Measurements from ENCODE around the gene DRG2.

DNA sequence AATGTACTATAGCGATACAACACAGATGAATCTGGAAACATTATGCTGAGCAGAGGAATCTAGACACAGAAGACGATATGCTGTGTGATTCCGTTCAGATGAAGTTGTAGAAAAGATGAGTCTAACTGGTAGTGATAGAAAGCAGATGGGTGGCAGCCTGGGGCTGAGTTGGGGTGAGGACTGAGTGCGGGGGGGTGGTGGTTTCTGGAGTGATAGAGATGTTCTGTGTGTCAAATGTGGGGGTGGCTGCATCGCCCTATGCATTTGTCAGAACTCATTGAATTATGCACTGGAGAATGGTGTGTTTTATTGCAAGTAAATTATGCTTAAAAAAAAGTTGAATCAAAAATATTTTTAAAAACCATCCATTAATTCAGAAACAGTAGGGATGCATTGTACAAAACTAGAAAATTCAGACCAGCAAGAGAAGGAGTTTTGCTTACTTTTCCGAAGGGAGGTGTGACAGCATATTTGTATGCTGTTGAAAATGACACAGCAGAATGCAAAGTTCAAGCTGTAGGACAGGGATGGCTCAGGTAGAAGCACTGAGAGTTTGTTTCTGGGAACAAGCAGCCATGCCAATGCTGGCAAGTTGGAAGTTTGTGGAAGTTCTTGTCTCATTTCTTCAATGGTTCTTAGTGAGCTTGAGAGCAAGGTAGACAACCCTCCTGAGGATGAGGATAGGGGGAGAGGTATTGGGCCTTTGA lies 13.0 kb upstream of the DRG2 start:
- TF ChIP-seq POLR2A (IDR thresholded peaks at IDR 0.05; ENCODE audit: low read length), result no peak
- no peak for TF ChIP-seq GATA1 (IDR thresholded peaks at IDR 0.05; ENCODE audit: low read depth, low read length)

Data from erythroblast (primary cell).